ENCODE measurements around the gene RBM38.

GRCh38 chr20:57437672-57438330 is 46.6 kb downstream of the RBM38 start:
- TF ChIP-seq POLR2AphosphoS5 (IDR thresholded peaks at IDR 0.05; ENCODE audit: low read depth, low read length) = no peak
- no peak for TF ChIP-seq TAF1 (IDR thresholded peaks at IDR 0.05; ENCODE audit: borderline replicate concordance, low read depth, low read length)
- TF ChIP-seq POLR2A (IDR thresholded peaks at IDR 0.05; ENCODE audit: low read depth, low read length) = no peak

Measured in GM12892 (cell line).